Mesenchymal stem cell (in vitro differentiated cells and primary cell): ENCODE measurements around the gene DMBX1.

Experiments used
- DNase-seq: peaks from one replicate; pipeline ENCODE4 v3.0.0-alpha.2; 2013
- H2AFZ ChIP-seq: one replicate; pipeline ENCODE4 v1.6.1; 2013; ENCODE audit warnings: low read depth, mild to moderate bottlenecking, control low read depth, inconsistent platforms, low read length, moderate library complexity
- H2AK5ac ChIP-seq: 2 replicates; pipeline ENCODE4 v1.6.1; 2013; ENCODE audit warnings: low read length, moderate library complexity, mild to moderate bottlenecking, inconsistent platforms; ENCODE audit not compliant: severe bottlenecking
- H2BK120ac ChIP-seq: one replicate; pipeline ENCODE4 v1.6.1; 2013; ENCODE audit warnings: low read depth, mild to moderate bottlenecking, inconsistent platforms, low read length, moderate library complexity
- H2BK12ac ChIP-seq, 2 experiments: one replicate each; pipeline ENCODE4 v1.6.1; 2013; ENCODE audit warnings: inconsistent platforms in 2 of 2, low read length in 2 of 2, mild to moderate bottlenecking in 2 of 2, moderate library complexity in 2 of 2, control low read depth in 1 of 2
- H2BK15ac ChIP-seq: one replicate; pipeline ENCODE4 v1.6.1; 2013; ENCODE audit warnings: mild to moderate bottlenecking, low read depth, inconsistent platforms; ENCODE audit not compliant: poor library complexity, severe bottlenecking
- H2BK5ac ChIP-seq: 2 replicates; pipeline ENCODE4 v1.6.1; 2013; ENCODE audit warnings: low read depth, mild to moderate bottlenecking, low read length, control low read depth, inconsistent platforms; ENCODE audit not compliant: poor library complexity, severe bottlenecking
- H3K14ac ChIP-seq, 2 experiments: one replicate each; pipeline ENCODE4 v1.6.1; 2013; ENCODE audit warnings: inconsistent platforms in 2 of 2, low read length in 2 of 2, control low read depth in 1 of 2, mild to moderate bottlenecking in 1 of 2, moderate library complexity in 1 of 2
- H3K18ac ChIP-seq, 2 experiments: one replicate each; pipeline ENCODE4 v1.6.1; 2013; ENCODE audit warnings: inconsistent platforms in 2 of 2, low read length in 2 of 2, control low read depth in 1 of 2, low read depth in 1 of 2, mild to moderate bottlenecking in 1 of 2
- H3K23ac ChIP-seq, 2 experiments: one replicate each; pipeline ENCODE4 v1.6.1; 2013; ENCODE audit warnings: inconsistent platforms in 2 of 2, low read length in 2 of 2, mild to moderate bottlenecking in 2 of 2, moderate library complexity in 2 of 2, control low read depth in 1 of 2
- H3K27ac ChIP-seq: 2 replicates; pipeline ENCODE4 v1.5.1; 2013; ENCODE audit warnings: mild to moderate bottlenecking, moderate library complexity, low read length, control low read depth, inconsistent platforms; ENCODE audit not compliant: poor library complexity, severe bottlenecking
- H3K27me3 ChIP-seq, 2 experiments: 2 replicates each; pipeline versions ENCODE4 v1.6.1 to v1.7.0; 2013; ENCODE audit warnings: low read length in 2 of 2, mild to moderate bottlenecking in 2 of 2, moderate library complexity in 2 of 2, control low read depth in 1 of 2, inconsistent platforms in 1 of 2; ENCODE audit not compliant: control insufficient read depth in 1 of 2, insufficient read depth in 1 of 2
- H3K36me3 ChIP-seq, 2 experiments: 2 replicates each; pipeline versions ENCODE4 v1.6.1 to v1.7.0; 2013; ENCODE audit warnings: low read length in 2 of 2, control low read depth in 1 of 2, inconsistent platforms in 1 of 2, low read depth in 1 of 2, mild to moderate bottlenecking in 1 of 2; ENCODE audit not compliant: insufficient read depth in 2 of 2, control insufficient read depth in 1 of 2
- H3K4ac ChIP-seq, 2 experiments: one replicate each; pipeline ENCODE4 v1.6.1; 2013; ENCODE audit warnings: inconsistent platforms in 2 of 2, low read length in 2 of 2, mild to moderate bottlenecking in 2 of 2, moderate library complexity in 2 of 2, control low read depth in 1 of 2, low read depth in 1 of 2
- H3K4me1 ChIP-seq: 2 replicates; pipeline ENCODE4 v1.6.1; 2013; ENCODE audit warnings: low read depth, low read length, control low read depth; ENCODE audit not compliant: control insufficient read depth, insufficient read depth
- H3K4me2 ChIP-seq: 2 replicates; pipeline ENCODE4 v1.6.1; 2013; ENCODE audit warnings: low read length, mild to moderate bottlenecking, inconsistent platforms; ENCODE audit not compliant: poor library complexity, severe bottlenecking
- H3K4me3 ChIP-seq, 2 experiments: 2 replicates each; pipeline versions ENCODE4 v1.5.1 to v1.7.0; 2013; ENCODE audit warnings: low read length in 2 of 2, mild to moderate bottlenecking in 2 of 2, control low read depth in 1 of 2, low read depth in 1 of 2; ENCODE audit not compliant: insufficient read depth in 1 of 2
- H3K79me1 ChIP-seq: replicated peaks from 2 replicates; pipeline ENCODE4 v1.6.1; 2013; ENCODE audit warnings: mild to moderate bottlenecking, control low read depth, low read length, inconsistent platforms; ENCODE audit not compliant: poor library complexity, severe bottlenecking
- H3K9ac ChIP-seq: 2 replicates; pipeline ENCODE4 v1.7.0; 2013; ENCODE audit warnings: mild to moderate bottlenecking, low read length, moderate library complexity
- H3K9me3 ChIP-seq: 2 replicates; pipeline ENCODE4 v1.7.0; 2013; ENCODE audit warnings: mild to moderate bottlenecking, low read length; ENCODE audit not compliant: control insufficient read depth
- H4K8ac ChIP-seq: one replicate; pipeline ENCODE4 v1.6.1; 2013; ENCODE audit warnings: inconsistent platforms, mild to moderate bottlenecking, low read length, moderate library complexity
- H4K91ac ChIP-seq: one replicate; pipeline ENCODE4 v1.6.1; 2013; ENCODE audit warnings: mild to moderate bottlenecking, low read length, inconsistent platforms
- WGBS: methylation state at CpG from one replicate; pipeline ENCODE4 v1.1.7; 2013; ENCODE audit warnings: mixed read lengths; 5-methylcytosine and 5-hydroxymethylcytosine counted together

DMBX1 gene

GRCh38 chr1:46448109-46448911 is 41.3 kb upstream of the DMBX1 start:
- H3K9ac ChIP-seq: peak overlapping the region; percentile 45
- H2AFZ ChIP-seq: no peak overlapping the region
- H2BK5ac ChIP-seq: no peak overlapping the region
- H4K91ac ChIP-seq: no peak overlapping the region
- H3K4me2 ChIP-seq: peak overlapping the region; percentile 65
- no peak overlapping the region for H2BK15ac ChIP-seq
- no peak overlapping the region for H3K23ac ChIP-seq
- H3K27ac ChIP-seq: no peak overlapping the region
- peaks cover 9% of the 10 kb centered on the region for H3K4me1 ChIP-seq
- no peak overlapping the region for H2BK12ac ChIP-seq
- H2AK5ac ChIP-seq: no peak overlapping the region
- no peak overlapping the region for H3K18ac ChIP-seq
- H3K14ac ChIP-seq: no peak overlapping the region
- no peak overlapping the region for H2BK120ac ChIP-seq
- H3K4ac ChIP-seq: no peak overlapping the region
- peaks cover 90% of the 10 kb centered on the region in 2 experiments for H3K27me3 ChIP-seq
- no peaks in the 10 kb centered on the region for H3K36me3 ChIP-seq
- no peak overlapping the region for H4K8ac ChIP-seq
- peak overlapping the region; percentile 18 to 63 for H3K4me3 ChIP-seq
- DNase-seq: no peak
- no peaks in the 10 kb centered on the region for H3K9me3 ChIP-seq
- 2% methylated on average over 76 of the region's 76 CpGs for WGBS
- no peaks in the 10 kb centered on the region for H3K79me1 ChIP-seq

- Histone ChIP-seq H2BK12ac (no peak overlapping the region), H2BK120ac (no peak overlapping the region), H3K27ac (no peak overlapping the region), H3K9me3 (no peaks in the 10 kb centered on the region), H3K14ac (no peak overlapping the region), H2BK15ac (no peak overlapping the region), H4K8ac (no peak overlapping the region), H3K4me1 (peaks cover 9% of the 10 kb centered on the region), H3K27me3 (peaks cover 96 to 100% of the 10 kb centered on the region in 2 experiments), H4K91ac (no peak overlapping the region), H3K4ac (no peak overlapping the region), H3K4me3 (no peak overlapping the region), H3K4me2 (no peak overlapping the region), H3K18ac (no peak overlapping the region), H3K23ac (no peak overlapping the region), H3K36me3 (no peaks in the 10 kb centered on the region), H2BK5ac (no peak overlapping the region), H3K79me1 (no peaks in the 10 kb centered on the region), H2AFZ (no peak overlapping the region), H3K9ac (no peak overlapping the region), H2AK5ac (no peak overlapping the region)
- WGBS: 35% methylated on average over 5 of the region's 6 CpGs
- no peak for DNase-seq
These were observed 40.1 kb upstream of the DMBX1 start for GRCh38 chr1:46449223-46450159.

GRCh38 chr1:46450160-46450517 is 39.5 kb upstream of the DMBX1 start:
- Histone ChIP-seq H4K8ac (no peak overlapping the region), H3K4me3 (no peak overlapping the region), H4K91ac (no peak overlapping the region), H3K9ac (no peak overlapping the region), H3K36me3 (no peaks in the 10 kb centered on the region), H2BK5ac (no peak overlapping the region), H3K23ac (no peak overlapping the region), H2AFZ (no peak overlapping the region), H3K18ac (no peak overlapping the region), H3K9me3 (no peaks in the 10 kb centered on the region), H3K27ac (no peak overlapping the region), H2BK12ac (no peak overlapping the region), H3K4ac (no peak overlapping the region), H3K27me3 (peaks cover 96 to 100% of the 10 kb centered on the region in 2 experiments), H2AK5ac (no peak overlapping the region), H3K79me1 (no peaks in the 10 kb centered on the region), H2BK120ac (no peak overlapping the region), H2BK15ac (no peak overlapping the region), H3K4me2 (no peak overlapping the region), H3K4me1 (peaks cover 9% of the 10 kb centered on the region), H3K14ac (no peak overlapping the region)
- WGBS: 75% methylated on average over 1 of the region's 1 CpG
- DNase-seq: no peak
